GM12892 (cell line): ENCODE measurements around the gene ATXN2L.

Experiments used
- DNase-seq: peaks from one replicate; pipeline ENCODE4 v3.0.0; 2011; ENCODE audit not compliant: insufficient read length
- FAIRE-seq: peaks from 2 replicates; lab custom pipeline; 2011; peaks lifted over from hg19 to GRCh38; lab: Jason Lieb, UNC
- POLR2A ChIP-seq: IDR thresholded peaks from 2 replicates; pipeline ENCODE4 v1.6.1; 2011; ENCODE audit warnings: low read depth, low read length, control low read depth
- POLR2AphosphoS5 ChIP-seq: IDR thresholded peaks from 2 replicates; pipeline ENCODE4 v1.6.1; 2011; ENCODE audit warnings: low read depth, low read length, control low read depth
- TAF1 ChIP-seq: IDR thresholded peaks from 2 replicates; pipeline ENCODE4 v1.6.1; 2011; ENCODE audit warnings: low read depth, mild to moderate bottlenecking, control low read depth, low read length, borderline replicate concordance

Gene ATXN2L

DNA sequence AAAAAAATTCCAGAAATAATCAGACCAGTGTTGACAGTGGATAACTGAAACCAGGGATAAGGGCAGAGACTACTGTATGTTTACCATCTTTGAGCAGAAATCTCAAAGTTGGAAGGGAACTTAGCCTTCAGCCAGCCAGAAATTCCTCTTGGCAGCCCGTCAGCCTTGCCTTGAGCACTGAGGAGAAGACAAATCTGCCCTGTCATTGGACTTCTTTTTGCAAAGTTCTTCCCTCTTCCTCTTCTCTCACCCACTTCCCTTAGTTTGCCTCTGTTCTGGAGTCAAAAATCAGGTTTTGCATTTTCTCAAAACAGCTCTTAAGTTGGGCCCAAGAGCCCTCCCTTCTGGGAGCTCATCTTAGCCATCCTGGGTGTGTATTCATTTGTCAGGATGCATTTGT, 17.1 kb downstream of the ATXN2L start:
- FAIRE-seq (no peak), DNase-seq (no peak)
- TF ChIP-seq POLR2AphosphoS5 (no peak), TAF1 (no peak), POLR2A (no peak)

DNA sequence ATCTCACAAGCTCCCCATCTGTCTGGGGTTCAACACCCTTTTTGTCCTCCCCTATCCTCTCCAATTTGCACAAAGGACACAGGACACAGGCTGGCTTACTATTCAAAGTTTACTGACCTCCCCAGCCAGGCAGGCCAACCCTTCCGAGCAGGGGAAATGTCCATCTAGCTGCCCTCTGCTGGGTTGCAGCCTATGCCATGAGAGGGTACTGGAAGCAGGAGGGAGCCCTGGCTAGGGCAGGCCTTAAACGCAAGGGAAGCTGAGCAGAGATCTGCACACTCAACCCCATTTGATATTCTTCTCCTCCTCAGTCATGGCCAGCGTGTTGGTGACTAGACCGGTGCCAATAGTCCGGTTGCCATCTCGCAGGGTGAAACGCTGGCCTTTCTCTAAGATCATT, 19.9 kb downstream of the ATXN2L start:
- FAIRE-seq: no peak
- TF ChIP-seq TAF1 (no peak), POLR2A (no peak; the same call in 1 of the 2 replicates), POLR2AphosphoS5 (no peak)
- DNase-seq: no peak

DNA sequence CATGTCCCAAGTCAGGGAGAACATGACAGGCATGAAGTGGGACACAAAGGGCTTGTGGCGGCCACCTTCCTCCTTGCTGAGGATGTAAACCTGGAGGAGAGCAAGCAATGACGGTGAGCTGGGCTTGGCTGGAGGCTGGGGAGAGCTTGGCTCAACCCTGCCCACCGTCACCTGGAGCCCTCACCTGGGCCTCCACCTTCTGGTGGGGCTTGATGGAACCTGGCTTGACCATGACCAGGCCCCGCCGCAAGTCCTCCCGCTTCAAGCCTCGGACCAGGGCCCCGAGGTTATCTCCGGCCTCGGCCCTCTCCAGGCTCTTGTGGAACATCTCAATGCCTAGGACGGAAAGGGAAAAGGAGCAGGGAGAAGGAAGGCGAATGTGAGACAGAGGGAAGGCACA, 21.0 kb downstream of the ATXN2L start:
- FAIRE-seq: no peak
- DNase-seq: no peak
- TF ChIP-seq POLR2A (no peak), TAF1 (no peak), POLR2AphosphoS5 (no peak)

- no peak for FAIRE-seq
- TF ChIP-seq TAF1 (no peak), POLR2AphosphoS5 (no peak), POLR2A (no peak)
- no peak for DNase-seq
Measured at GRCh38 chr16:28844226-28844885, 21.6 kb downstream of the ATXN2L start.

- DNase-seq: no peak
- FAIRE-seq: peak; percentile 21
- TF ChIP-seq TAF1 (no peak), POLR2A (no peak), POLR2AphosphoS5 (no peak)
Measured at GRCh38 chr16:28845293-28845692, 22.5 kb downstream of the ATXN2L start.

GRCh38 chr16:28845761-28846079, 22.9 kb downstream of the ATXN2L start:
- TF ChIP-seq POLR2AphosphoS5: no peak
- no peak for TF ChIP-seq TAF1
- no peak for TF ChIP-seq POLR2A
- FAIRE-seq: peak; percentile 17
- DNase-seq: no peak

- TF ChIP-seq TAF1 (peak; percentile 64; the same call in 1 of the 2 replicates), POLR2A (peak; percentile 83; the same call in 1 of the 2 replicates), POLR2AphosphoS5 (peak; percentile 74)
- DNase-seq (peak; percentile 97), FAIRE-seq (peak; percentile 98)
Measured at GRCh38 chr16:28846080-28846932, 23.5 kb downstream of the ATXN2L start, which contains the start of gene TUFM. TSS of gene TUFM (minus strand) at chr16:28846348. CDS start at chr16:28846269, 79 bp downstream.

- FAIRE-seq (no peak), DNase-seq (no peak)
- TF ChIP-seq POLR2AphosphoS5 (no peak), POLR2A (no peak), TAF1 (no peak)
Measured at GRCh38 chr16:28846933-28847273, 24.1 kb downstream of the ATXN2L start.

GRCh38 chr16:28858421-28858820, 35.6 kb downstream of the ATXN2L start:
- no peak for TF ChIP-seq POLR2AphosphoS5
- no peak for TF ChIP-seq POLR2A
- TF ChIP-seq TAF1: no peak
- FAIRE-seq (no peak), DNase-seq (no peak)

DNA sequence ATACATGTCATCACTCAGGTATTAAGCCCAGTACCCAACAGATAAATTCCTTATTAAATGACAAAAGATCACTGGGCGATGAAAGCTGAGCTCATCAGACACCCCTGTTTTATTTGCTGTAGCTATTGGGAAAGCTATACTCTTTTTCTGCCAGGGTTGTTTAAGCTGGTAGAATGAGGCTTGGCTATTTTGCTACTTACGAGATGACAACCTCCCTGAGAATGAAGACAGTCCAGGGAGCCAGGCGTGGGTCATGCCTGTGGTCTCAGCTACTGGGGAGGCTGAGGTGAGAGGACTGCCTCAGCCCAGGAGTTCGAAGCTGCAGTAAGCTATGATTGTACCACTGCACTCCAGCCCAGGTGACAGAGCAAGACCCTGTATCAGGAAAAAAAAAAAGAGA, 36.5 kb downstream of the ATXN2L start:
- TF ChIP-seq POLR2A (no peak), TAF1 (no peak), POLR2AphosphoS5 (no peak)
- FAIRE-seq: no peak
- no peak for DNase-seq

GRCh38 chr16:28863929-28864793, 41.4 kb downstream of the ATXN2L start:
- FAIRE-seq (peak; percentile 42), DNase-seq (no peak)
- no peak for TF ChIP-seq TAF1
- no peak for TF ChIP-seq POLR2A
- TF ChIP-seq POLR2AphosphoS5: no peak
